ENCODE results near the gene ZEB1. TPM values are rescaled to one million over a fixed set of nuclear protein-coding genes. Genes with fewer than 3 reads are reported as not detected.
"Not testable (repeated sequence)": the region's sequence is repeated elsewhere in the genome, so short reads cannot be mapped to it uniquely, and the experiment has no call there.

ZEB1 gene
- total and polyA plus RNA-seq, 3 experiments from 2014 or later: 34.7 to 38.0 (median 37.3) TPM

DNA sequence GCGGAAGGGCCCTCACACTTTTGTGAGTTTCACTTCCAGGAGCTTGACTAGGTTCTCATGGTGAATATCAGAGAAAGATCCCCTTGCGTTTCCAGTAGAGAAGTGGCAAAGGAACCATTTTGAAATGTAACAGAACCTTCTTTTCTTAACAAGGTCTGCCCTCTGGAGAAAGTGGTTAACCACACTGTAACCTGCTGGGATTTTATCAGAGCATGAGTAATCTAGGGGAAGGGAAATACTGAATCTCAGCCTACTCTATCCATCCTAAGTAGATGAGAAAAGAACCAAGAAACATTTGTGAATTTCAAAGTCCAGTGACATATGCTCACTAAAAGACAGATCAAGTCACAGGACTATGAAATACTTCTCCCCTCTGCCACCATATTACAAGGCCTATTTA lies 235.5 kb downstream of the ZEB1 start:
- Histone ChIP-seq H3K4me1 (ENCODE audit: insufficient read depth, low read length) (no peaks in the 10 kb centered on the region), H3K36me3 (ENCODE audit: insufficient read depth, low read length) (no peaks in the 10 kb centered on the region), H3K27ac (ENCODE audit: low read depth, low read length) (no peak overlapping the region), H3K9me3 (ENCODE audit: low read length) (peaks cover 10% of the 10 kb centered on the region), H3K27me3 (ENCODE audit: insufficient read depth, low read length, poor library complexity, severe bottlenecking) (no peaks in the 10 kb centered on the region), H3K4me3 (ENCODE audit: low read length) (no peak overlapping the region)
- no peak for DNase-seq
- Mint-ChIP-seq H3K27ac (no peak overlapping the region), H3K27me3 (peaks cover 4 to 14% of the 10 kb centered on the region in 2 donors), H3K9me3 (peaks cover 22 to 41% (median 31%) of the 10 kb centered on the region in 5 donors), H3K4me3 (no peak overlapping the region), H3K36me3 (peaks cover 0 to 6% (median 2%) of the 10 kb centered on the region in 3 donors), H3K4me1 (no peaks in the 10 kb centered on the region)
- POLR2A ChIA-PET: no interaction called here
- CTCF ChIA-PET: no interaction called here

DNA sequence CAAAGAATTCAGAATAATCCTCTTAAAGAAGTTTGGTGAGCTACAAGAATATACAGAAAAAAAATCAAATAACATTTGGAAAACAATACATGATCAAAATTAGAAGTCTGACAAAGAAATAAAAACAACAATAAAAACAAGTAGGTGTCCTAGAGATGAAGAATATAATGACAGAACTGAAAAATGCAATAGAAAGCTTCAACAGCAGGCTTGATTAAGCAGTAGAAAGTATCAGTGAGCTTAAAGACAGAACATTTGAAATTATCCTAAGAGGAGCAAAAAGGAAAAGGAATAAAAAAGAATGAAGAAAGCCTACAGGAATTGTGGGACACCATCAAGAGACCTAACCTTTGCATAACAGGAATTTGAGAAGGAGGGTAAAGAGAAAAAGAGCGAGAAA lies 238.8 kb downstream of the ZEB1 start:
- Histone ChIP-seq H3K9me3 (ENCODE audit: low read length) (peaks cover 10% of the 10 kb centered on the region), H3K36me3 (ENCODE audit: insufficient read depth, low read length) (no peaks in the 10 kb centered on the region), H3K4me3 (ENCODE audit: low read length) (no peak overlapping the region), H3K27ac (ENCODE audit: low read depth, low read length) (no peak overlapping the region), H3K27me3 (ENCODE audit: insufficient read depth, low read length, poor library complexity, severe bottlenecking) (no peaks in the 10 kb centered on the region), H3K4me1 (ENCODE audit: insufficient read depth, low read length) (no peaks in the 10 kb centered on the region)
- Mint-ChIP-seq H3K27ac (no peak overlapping the region), H3K4me1 (no peaks in the 10 kb centered on the region), H3K36me3 (peaks cover 0 to 6% (median 0%) of the 10 kb centered on the region in 3 donors), H3K4me3 (no peak overlapping the region), H3K27me3 (peaks cover 4 to 17% of the 10 kb centered on the region in 2 donors), H3K9me3 (peaks cover 34 to 41% (median 37%) of the 10 kb centered on the region in 5 donors)
- DNase-seq: no peak
- CTCF ChIA-PET: no interaction called here
- POLR2A ChIA-PET: no interaction called here

DNA sequence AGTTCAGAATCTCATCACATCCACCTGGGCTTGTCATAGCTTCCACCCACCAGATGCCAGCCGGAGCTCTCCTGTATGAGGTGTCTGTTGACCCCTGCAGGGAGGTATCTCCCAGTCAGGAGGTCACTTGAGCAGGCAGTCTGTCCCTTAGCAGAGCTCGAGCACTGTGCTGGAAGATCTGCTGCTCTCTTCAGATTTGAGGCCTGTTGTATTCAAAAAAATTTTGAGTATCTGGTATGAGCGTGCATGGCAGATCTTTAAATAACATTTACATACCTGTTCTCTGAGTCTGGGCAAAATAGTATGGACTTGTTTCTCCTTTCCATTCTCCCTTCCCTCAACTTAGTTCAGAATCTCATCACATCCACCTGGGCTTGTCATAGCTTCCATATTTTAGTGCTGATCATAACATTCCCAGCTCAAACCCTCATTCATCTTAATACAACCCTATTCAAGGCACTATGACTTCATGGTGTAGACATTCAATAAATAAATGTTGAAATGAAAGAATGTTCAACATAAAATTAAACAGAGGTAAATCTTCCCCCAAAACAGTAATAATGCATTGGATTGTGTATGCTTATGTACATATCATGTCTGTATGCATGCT lies 249.3 kb downstream of the ZEB1 start:
- H3K4me3 Mint-ChIP-seq; DNase-seq; H3K27ac ChIP-seq (ENCODE audit: low read depth, low read length); H3K4me1 Mint-ChIP-seq; H3K27me3 ChIP-seq (ENCODE audit: insufficient read depth, low read length, poor library complexity, severe bottlenecking); H3K9me3 Mint-ChIP-seq; H3K36me3 ChIP-seq (ENCODE audit: insufficient read depth, low read length); POLR2A ChIA-PET; H3K36me3 Mint-ChIP-seq; CTCF ChIA-PET; H3K9me3 ChIP-seq (ENCODE audit: low read length); H3K4me3 ChIP-seq (ENCODE audit: low read length); H3K27ac Mint-ChIP-seq; H3K4me1 ChIP-seq (ENCODE audit: insufficient read depth, low read length): not testable (repeated sequence)
- H3K27me3 Mint-ChIP-seq: peaks cover 10 to 45% of the 10 kb centered on the region in 2 donors

DNA sequence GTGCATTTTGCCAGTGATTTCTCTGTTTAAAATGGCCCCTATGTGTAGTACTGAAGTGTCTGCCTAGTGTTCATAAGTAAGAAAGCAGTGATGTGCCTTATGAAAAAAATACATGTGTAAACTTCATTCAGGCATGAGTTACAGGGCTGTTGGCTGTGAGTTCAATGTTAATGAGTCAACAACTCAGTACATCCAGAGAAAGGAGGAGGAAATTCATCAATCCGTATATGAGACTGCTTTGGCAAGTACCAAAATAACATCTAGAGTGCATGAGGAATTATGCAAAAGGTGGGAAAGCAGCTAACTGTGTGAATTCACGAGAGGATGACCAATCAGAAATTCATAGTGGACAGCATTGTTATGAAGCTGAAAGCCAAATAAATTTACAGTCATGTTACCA lies 255.6 kb downstream of the ZEB1 start:
- Histone ChIP-seq H3K36me3 (ENCODE audit: insufficient read depth, low read length) (no peaks in the 10 kb centered on the region), H3K27me3 (ENCODE audit: insufficient read depth, low read length, poor library complexity, severe bottlenecking) (no peaks in the 10 kb centered on the region), H3K4me3 (ENCODE audit: low read length) (no peak overlapping the region), H3K9me3 (ENCODE audit: low read length) (no peaks in the 10 kb centered on the region), H3K27ac (ENCODE audit: low read depth, low read length) (no peak overlapping the region), H3K4me1 (ENCODE audit: insufficient read depth, low read length) (no peaks in the 10 kb centered on the region)
- no peak overlapping the region for H3K4me3 Mint-ChIP-seq
- peaks cover 0 to 2% (median 0%) of the 10 kb centered on the region in 3 donors for H3K36me3 Mint-ChIP-seq
- ChIA-PET CTCF (no interaction called here), POLR2A (no interaction called here)
- peaks cover 0 to 7% (median 2%) of the 10 kb centered on the region in 5 donors for H3K9me3 Mint-ChIP-seq
- H3K27me3 Mint-ChIP-seq: peaks cover 2 to 13% of the 10 kb centered on the region in 2 donors
- no peak for DNase-seq
- H3K27ac Mint-ChIP-seq: no peak overlapping the region
- peaks cover 2 to 4% (median 2%) of the 10 kb centered on the region in 3 donors for H3K4me1 Mint-ChIP-seq

DNA sequence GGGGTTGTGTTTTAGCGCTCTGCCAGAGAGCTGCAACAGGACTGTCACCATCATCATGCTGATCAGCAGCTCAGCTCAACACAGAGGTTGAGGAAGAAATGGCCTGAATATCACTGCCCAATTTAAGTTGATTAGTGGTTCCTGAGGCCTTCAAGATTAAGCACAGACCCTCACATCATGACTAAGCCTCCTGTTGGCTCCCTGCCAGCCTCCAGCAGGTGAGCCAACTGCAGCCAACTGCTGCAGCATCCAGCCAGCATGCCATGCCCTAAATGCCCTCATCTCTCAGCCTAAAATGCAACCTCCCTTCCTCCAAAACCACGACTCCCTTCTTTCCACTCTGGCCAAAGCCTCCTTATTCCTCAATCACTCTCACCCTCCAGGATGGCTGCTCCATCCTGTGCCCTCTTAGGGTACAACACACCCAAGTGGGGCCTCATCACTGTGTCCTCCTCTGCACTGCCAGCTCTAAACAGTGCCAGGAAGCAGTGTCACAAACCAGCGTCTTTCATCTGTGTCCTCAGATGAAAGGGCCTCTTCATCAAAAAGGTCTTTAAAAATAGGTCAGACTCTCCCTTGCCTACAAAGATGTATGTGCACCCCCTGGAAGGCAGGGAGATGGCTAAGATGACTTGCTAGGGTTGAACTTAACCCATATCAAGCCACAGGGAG lies 259.3 kb downstream of the ZEB1 start:
- no peak overlapping the region for H3K27ac Mint-ChIP-seq
- DNase-seq: no peak
- Histone ChIP-seq H3K4me1 (ENCODE audit: insufficient read depth, low read length) (no peaks in the 10 kb centered on the region), H3K27ac (ENCODE audit: low read depth, low read length) (no peak overlapping the region), H3K4me3 (ENCODE audit: low read length) (no peak overlapping the region), H3K27me3 (ENCODE audit: insufficient read depth, low read length, poor library complexity, severe bottlenecking) (no peaks in the 10 kb centered on the region), H3K9me3 (ENCODE audit: low read length) (no peaks in the 10 kb centered on the region), H3K36me3 (ENCODE audit: insufficient read depth, low read length) (no peaks in the 10 kb centered on the region)
- peaks cover 0 to 2% (median 0%) of the 10 kb centered on the region in 3 donors for H3K36me3 Mint-ChIP-seq
- CTCF ChIA-PET: no interaction called here
- peaks cover under 1 to 3% of the 10 kb centered on the region in 2 donors for H3K27me3 Mint-ChIP-seq
- peaks cover 2 to 4% (median 2%) of the 10 kb centered on the region in 3 donors for H3K4me1 Mint-ChIP-seq
- peaks cover 0 to 7% (median 2%) of the 10 kb centered on the region in 5 donors for H3K9me3 Mint-ChIP-seq
- POLR2A ChIA-PET: no interaction called here
- H3K4me3 Mint-ChIP-seq: no peak overlapping the region

DNA sequence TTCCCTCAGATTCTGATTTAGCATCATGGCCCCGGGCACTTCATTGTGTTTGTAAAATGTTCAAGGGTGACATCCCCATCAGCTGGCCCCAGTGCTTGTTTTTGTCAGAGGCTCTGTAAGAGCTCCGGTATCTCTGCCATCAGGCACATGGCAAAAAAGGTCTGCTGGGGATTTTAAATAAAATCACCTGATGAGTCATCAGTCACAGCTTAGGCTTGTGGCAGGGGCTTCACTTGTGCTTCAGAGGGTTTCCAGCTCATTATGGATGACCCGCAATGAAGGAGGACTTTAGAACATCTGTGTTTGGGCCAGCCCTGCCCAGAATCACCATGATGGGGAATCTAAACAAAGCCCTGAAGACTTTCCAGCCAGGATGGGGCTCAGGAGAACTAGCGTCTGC lies 259.9 kb downstream of the ZEB1 start:
- Mint-ChIP-seq H3K36me3 (peaks cover 0 to 2% (median 0%) of the 10 kb centered on the region in 3 donors), H3K4me3 (no peak overlapping the region), H3K27ac (no peak overlapping the region), H3K4me1 (peaks cover 2 to 4% (median 2%) of the 10 kb centered on the region in 3 donors), H3K9me3 (peaks cover 0 to 7% (median 2%) of the 10 kb centered on the region in 5 donors), H3K27me3 (peaks cover 3 to 7% of the 10 kb centered on the region in 2 donors)
- H3K36me3 ChIP-seq (ENCODE audit: insufficient read depth, low read length): no peaks in the 10 kb centered on the region
- POLR2A ChIA-PET: no interaction called here
- no peak for DNase-seq
- H3K4me1 ChIP-seq (ENCODE audit: insufficient read depth, low read length): no peaks in the 10 kb centered on the region
- no peaks in the 10 kb centered on the region for H3K9me3 ChIP-seq (ENCODE audit: low read length)
- CTCF ChIA-PET: no interaction called here
- H3K4me3 ChIP-seq (ENCODE audit: low read length): no peak overlapping the region
- H3K27ac ChIP-seq (ENCODE audit: low read depth, low read length): no peak overlapping the region
- H3K27me3 ChIP-seq (ENCODE audit: insufficient read depth, low read length, poor library complexity, severe bottlenecking): no peaks in the 10 kb centered on the region

Measured in CD8-positive, alpha-beta memory T cell (primary cell).